ENCODE results near the gene ZBTB8A.

- TF ChIP-seq EZH2 (IDR thresholded peaks at IDR 0.05), result no peak
- no peak for TF ChIP-seq POLR2AphosphoS5 (IDR thresholded peaks at IDR 0.05; ENCODE audit: borderline replicate concordance, low read depth, low read length)
These were observed 29.7 kb downstream of the ZBTB8A start for GRCh38 chr1:32568929-32569328.

All from SK-N-MC (cell line).